ENCODE results near the gene KCNH8. TPM values are rescaled to one million over a fixed set of nuclear protein-coding genes. Genes with fewer than 3 reads are reported as not detected.

Gene KCNH8
- total and polyA plus RNA-seq, 5 experiments from 2014 or later: 0.26 to 0.58 TPM; not detected in 3

- no peaks in the 10 kb centered on the region for H3K36me3 Mint-ChIP-seq
- no peak overlapping the region for H3K4me3 Mint-ChIP-seq
- DNase-seq (no peak), ATAC-seq (no peak)
- no peaks in the 10 kb centered on the region for H3K4me1 Mint-ChIP-seq
- no peak overlapping the region for H3K27ac Mint-ChIP-seq
- H3K27me3 Mint-ChIP-seq: peaks cover 0 to 8% (median 1%) of the 10 kb centered on the region in 5 donors
- peaks cover 0 to 1% (median 0%) of the 10 kb centered on the region in 9 donors for H3K9me3 Mint-ChIP-seq
- POLR2A ChIA-PET: no interaction called here
These were observed 122.2 kb downstream of the KCNH8 start for GRCh38 chr3:19270481-19270880.

GRCh38 chr3:19272296-19272695 is 124.0 kb downstream of the KCNH8 start:
- no peak overlapping the region for H3K4me3 Mint-ChIP-seq
- POLR2A ChIA-PET: no interaction called here
- no peaks in the 10 kb centered on the region for H3K36me3 Mint-ChIP-seq
- H3K4me1 Mint-ChIP-seq: no peaks in the 10 kb centered on the region
- H3K27ac Mint-ChIP-seq: peak overlapping the region in 1 of 10 donors; percentile 57
- DNase-seq (no peak), ATAC-seq (no peak)
- H3K9me3 Mint-ChIP-seq: peaks cover 0 to 1% (median 0%) of the 10 kb centered on the region in 9 donors
- H3K27me3 Mint-ChIP-seq: peaks cover 0 to 9% (median 1%) of the 10 kb centered on the region in 5 donors

GRCh38 chr3:19273091-19273490 is 124.8 kb downstream of the KCNH8 start:
- H3K27ac Mint-ChIP-seq: no peak overlapping the region
- H3K4me3 Mint-ChIP-seq: no peak overlapping the region
- H3K9me3 Mint-ChIP-seq: peaks cover 0 to 1% (median 0%) of the 10 kb centered on the region in 9 donors
- no peaks in the 10 kb centered on the region for H3K36me3 Mint-ChIP-seq
- no peak for ATAC-seq
- peaks cover 0 to 9% (median 5%) of the 10 kb centered on the region in 5 donors for H3K27me3 Mint-ChIP-seq
- DNase-seq: no peak
- no peaks in the 10 kb centered on the region for H3K4me1 Mint-ChIP-seq
- POLR2A ChIA-PET: no interaction called here

DNA sequence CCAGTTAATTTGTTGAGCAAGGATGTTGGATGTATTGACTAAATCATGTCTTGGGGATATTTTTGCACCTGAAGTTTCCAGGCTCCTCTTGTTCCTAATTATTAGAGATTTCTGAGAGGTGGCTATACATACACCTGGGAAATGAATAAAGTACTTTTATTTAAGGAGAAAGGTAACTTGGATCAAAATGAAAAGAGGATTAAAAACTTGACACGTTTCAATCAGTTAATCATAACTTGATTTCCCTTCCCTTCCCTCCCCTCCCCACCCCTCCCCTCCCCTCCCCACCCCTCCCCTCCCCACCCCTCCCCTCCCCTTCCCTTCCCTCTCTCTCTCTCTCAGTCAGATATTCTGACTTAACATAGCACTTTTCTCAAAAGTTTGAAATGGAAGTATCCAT is 126.3 kb downstream of the KCNH8 start:
- no peaks in the 10 kb centered on the region for H3K36me3 Mint-ChIP-seq
- no peak for DNase-seq

DNA sequence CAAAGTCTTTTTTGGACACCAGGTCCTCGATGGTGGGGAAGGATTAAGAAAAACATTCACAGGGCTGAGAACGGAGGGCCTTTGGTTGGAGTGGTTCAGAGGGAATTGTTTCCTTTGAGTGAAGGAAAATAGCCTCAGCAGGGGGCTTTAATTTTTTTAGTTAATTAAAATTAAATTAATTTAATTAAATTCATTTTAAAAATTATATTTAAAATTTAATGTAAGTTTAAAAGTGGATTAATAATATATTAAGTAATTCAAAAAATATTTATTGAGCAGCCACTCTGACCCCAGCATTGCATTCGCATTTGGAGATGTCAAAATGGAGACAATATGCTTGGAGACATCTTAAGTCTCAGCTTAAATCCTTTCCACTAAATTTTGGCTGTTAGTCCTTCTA is 136.7 kb downstream of the KCNH8 start:
- Mint-ChIP-seq H3K4me3 (no peak overlapping the region), H3K9me3 (peaks cover 0 to 2% (median 0%) of the 10 kb centered on the region in 9 donors), H3K27me3 (peaks cover 0 to 2% (median 0%) of the 10 kb centered on the region in 5 donors), H3K4me1 (no peaks in the 10 kb centered on the region), H3K36me3 (no peaks in the 10 kb centered on the region), H3K27ac (no peak overlapping the region)
- POLR2A ChIA-PET: no interaction called here
- DNase-seq (no peak), ATAC-seq (no peak)

More for the DNA sequence above, 126.3 kb downstream of the KCNH8 start:
- ATAC-seq: no peak
- POLR2A ChIA-PET: no interaction called here
- H3K9me3 Mint-ChIP-seq: peaks cover 0 to 2% (median 0%) of the 10 kb centered on the region in 9 donors
- H3K27ac Mint-ChIP-seq: no peak overlapping the region
- no peak overlapping the region for H3K4me3 Mint-ChIP-seq
- peaks cover 0 to 9% (median 5%) of the 10 kb centered on the region in 5 donors for H3K27me3 Mint-ChIP-seq
- no peaks in the 10 kb centered on the region for H3K4me1 Mint-ChIP-seq

DNA sequence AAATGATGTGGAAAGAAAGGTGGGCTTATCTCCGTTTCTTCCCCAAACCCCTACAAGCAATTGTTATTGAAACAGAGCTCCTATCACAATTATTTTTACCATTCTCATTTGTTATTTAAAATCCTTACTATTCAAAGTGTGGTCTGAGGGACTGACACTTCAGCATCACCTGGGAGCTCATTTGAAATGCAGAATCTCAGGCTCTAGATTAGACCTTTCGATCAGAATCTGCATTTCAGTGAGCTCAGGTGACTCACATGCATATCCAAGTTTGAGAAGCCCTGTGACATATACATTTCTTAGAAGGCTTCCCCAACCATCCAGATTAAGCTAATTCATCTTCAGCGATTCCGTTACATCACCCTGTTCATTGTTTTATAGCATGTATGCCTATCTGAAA is 145.0 kb downstream of the KCNH8 start:
- Mint-ChIP-seq H3K27me3 (peaks cover 0 to 2% (median 0%) of the 10 kb centered on the region in 5 donors), H3K4me1 (no peaks in the 10 kb centered on the region), H3K27ac (no peak overlapping the region), H3K9me3 (peaks cover 0 to 3% (median 0%) of the 10 kb centered on the region in 9 donors), H3K36me3 (no peaks in the 10 kb centered on the region), H3K4me3 (no peak overlapping the region)
- no peak for DNase-seq
- ATAC-seq: no peak
- POLR2A ChIA-PET: no interaction called here

- no peaks in the 10 kb centered on the region for H3K36me3 Mint-ChIP-seq
- no peak overlapping the region for H3K4me3 Mint-ChIP-seq
- POLR2A ChIA-PET: no interaction called here
- ATAC-seq (no peak), DNase-seq (no peak)
- H3K27ac Mint-ChIP-seq: no peak overlapping the region
- H3K27me3 Mint-ChIP-seq: peaks cover 0 to 2% (median 0%) of the 10 kb centered on the region in 5 donors
- H3K9me3 Mint-ChIP-seq: peaks cover 0 to 3% (median 0%) of the 10 kb centered on the region in 9 donors
- no peaks in the 10 kb centered on the region for H3K4me1 Mint-ChIP-seq
These were observed 146.9 kb downstream of the KCNH8 start for GRCh38 chr3:19295208-19295607.

DNA sequence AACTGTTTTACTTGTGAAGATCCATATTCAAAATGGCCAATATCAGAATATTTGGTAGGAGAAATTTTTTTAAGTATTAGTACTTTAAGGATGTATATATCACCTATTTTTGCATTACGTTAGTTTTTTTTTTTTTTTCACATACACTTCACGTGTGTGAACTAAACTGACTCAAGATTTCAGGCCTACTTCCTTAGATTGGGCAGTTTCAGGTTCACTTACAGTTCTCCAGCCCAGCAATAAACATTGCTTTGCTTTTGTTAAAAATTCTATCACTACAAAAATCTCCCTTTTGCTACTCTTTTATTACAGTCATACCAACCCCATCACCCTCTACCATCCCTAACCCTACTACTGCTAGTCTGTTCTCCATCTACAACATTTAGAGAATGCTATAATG is 183.6 kb downstream of the KCNH8 start:
- no peak for ATAC-seq
- Mint-ChIP-seq H3K4me3 (no peak overlapping the region), H3K4me1 (peaks cover 0 to 3% (median 0%) of the 10 kb centered on the region in 4 donors), H3K27ac (no peak overlapping the region), H3K36me3 (no peaks in the 10 kb centered on the region), H3K9me3 (no peaks in the 10 kb centered on the region), H3K27me3 (no peaks in the 10 kb centered on the region)
- DNase-seq: no peak
- POLR2A ChIA-PET: no interaction called here

- H3K4me3 Mint-ChIP-seq: no peak overlapping the region
- ATAC-seq (no peak), DNase-seq (no peak)
- no peaks in the 10 kb centered on the region for H3K9me3 Mint-ChIP-seq
- POLR2A ChIA-PET: no interaction called here
- H3K27ac Mint-ChIP-seq: no peak overlapping the region
- no peaks in the 10 kb centered on the region for H3K36me3 Mint-ChIP-seq
- H3K27me3 Mint-ChIP-seq: no peaks in the 10 kb centered on the region
- H3K4me1 Mint-ChIP-seq: peaks cover 0 to 3% (median 0%) of the 10 kb centered on the region in 4 donors
These were observed 185.8 kb downstream of the KCNH8 start for GRCh38 chr3:19334120-19334519.

GRCh38 chr3:19338769-19339168 is 190.5 kb downstream of the KCNH8 start:
- H3K4me1 Mint-ChIP-seq: no peaks in the 10 kb centered on the region
- no peaks in the 10 kb centered on the region for H3K36me3 Mint-ChIP-seq
- H3K9me3 Mint-ChIP-seq: no peaks in the 10 kb centered on the region
- ATAC-seq: no peak
- no peak overlapping the region for H3K27ac Mint-ChIP-seq
- no peak for DNase-seq
- POLR2A ChIA-PET: no interaction called here
- no peak overlapping the region for H3K4me3 Mint-ChIP-seq
- H3K27me3 Mint-ChIP-seq: no peaks in the 10 kb centered on the region

GRCh38 chr3:19342389-19342788 is 194.1 kb downstream of the KCNH8 start:
- no peaks in the 10 kb centered on the region for H3K36me3 Mint-ChIP-seq
- peaks cover 0 to 3% (median 0%) of the 10 kb centered on the region in 5 donors for H3K27me3 Mint-ChIP-seq
- POLR2A ChIA-PET: no interaction called here
- H3K4me3 Mint-ChIP-seq: no peak overlapping the region
- ATAC-seq (no peak), DNase-seq (no peak)
- no peak overlapping the region for H3K27ac Mint-ChIP-seq
- peaks cover 0 to 6% (median 0%) of the 10 kb centered on the region in 4 donors for H3K4me1 Mint-ChIP-seq
- H3K9me3 Mint-ChIP-seq: no peaks in the 10 kb centered on the region

DNA sequence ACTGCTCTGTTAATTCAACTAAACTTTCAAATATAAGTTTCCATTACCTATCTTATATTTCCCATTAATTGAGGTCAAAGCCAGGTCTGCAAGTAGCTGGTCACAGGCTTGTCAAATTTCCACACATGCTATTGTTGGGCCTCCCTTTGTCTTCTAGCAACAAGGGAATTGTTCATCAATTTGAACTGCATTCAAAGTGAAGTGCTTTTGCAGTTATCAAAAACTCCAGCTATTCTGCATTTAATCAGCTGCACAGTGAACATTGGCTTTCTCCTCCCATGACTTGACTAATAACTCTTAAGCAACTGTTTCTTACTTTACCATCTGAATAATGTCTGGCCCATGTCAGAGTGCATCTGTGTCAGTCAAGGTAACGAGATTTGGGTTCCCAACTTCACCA is 198.4 kb downstream of the KCNH8 start:
- Mint-ChIP-seq H3K27me3 (peaks cover 0 to 10% (median 6%) of the 10 kb centered on the region in 5 donors), H3K4me1 (peaks cover 0 to 20% (median under 1%) of the 10 kb centered on the region in 4 donors), H3K27ac (no peak overlapping the region), H3K9me3 (no peaks in the 10 kb centered on the region), H3K4me3 (no peak overlapping the region), H3K36me3 (no peaks in the 10 kb centered on the region)
- no peak for ATAC-seq
- no peak for DNase-seq
- POLR2A ChIA-PET: no interaction called here

GRCh38 chr3:19347671-19348070 is 199.4 kb downstream of the KCNH8 start:
- Mint-ChIP-seq H3K4me3 (peak overlapping the region in 1 of 10 donors; percentile 69), H3K27me3 (peaks cover 0 to 10% (median 6%) of the 10 kb centered on the region in 5 donors), H3K36me3 (no peaks in the 10 kb centered on the region), H3K9me3 (no peaks in the 10 kb centered on the region), H3K27ac (peak overlapping the region in 2 of 10 donors; percentile 40 to 70), H3K4me1 (peaks cover 0 to 20% (median under 1%) of the 10 kb centered on the region in 4 donors)
- POLR2A ChIA-PET: no interaction called here
- no peak for DNase-seq
- ATAC-seq: no peak

GRCh38 chr3:19348500-19348899 is 200.2 kb downstream of the KCNH8 start:
- peaks cover 0 to 10% (median 6%) of the 10 kb centered on the region in 5 donors for H3K27me3 Mint-ChIP-seq
- ATAC-seq (no peak), DNase-seq (no peak)
- H3K9me3 Mint-ChIP-seq: peaks cover 0 to 3% (median 0%) of the 10 kb centered on the region in 9 donors
- peak overlapping the region in 1 of 10 donors; percentile 69 for H3K4me3 Mint-ChIP-seq
- H3K27ac Mint-ChIP-seq: peak overlapping the region in 2 of 10 donors; percentile 0 to 70
- peaks cover 0 to 20% (median under 1%) of the 10 kb centered on the region in 4 donors for H3K4me1 Mint-ChIP-seq
- POLR2A ChIA-PET: no interaction called here
- H3K36me3 Mint-ChIP-seq: no peaks in the 10 kb centered on the region
